Stimulated activated CD4-positive, alpha-beta T cell treated with anti-CD3 and anti-CD28 coated beads, Interleukin-4, amount 100 ng/mL, for 48 hours (primary cell): Measurements from ENCODE around the gene RAD23B.
A peak's percentile ranks its signal among the peaks of the same experiment; 100 is the strongest.
"Not testable (repeated sequence)": the region's sequence is repeated elsewhere in the genome, so short reads cannot be mapped to it uniquely, and the experiment has no call there.

Experiments
- DNase-seq, 2 donors: peaks; one replicate each; pipeline ENCODE4 v3.0.0-alpha.2; 2020; ENCODE audit warnings: low read depth in 2 of 2

RAD23B gene

GRCh38 chr9:107282759-107283622, at the start of gene RAD23B:
RAD23B (plus strand) TSS chr9:107283279; CDS start chr9:107283630, 351 bp downstream.
- peak; percentile 97 to 98 for DNase-seq

GRCh38 chr9:107235765-107236442, 47.2 kb upstream of the RAD23B start:
- no peak for DNase-seq

- no peak for DNase-seq
These were observed 45.2 kb upstream of the RAD23B start for GRCh38 chr9:107237873-107238272.

GRCh38 chr9:107239474-107239873, 43.6 kb upstream of the RAD23B start:
- no peak for DNase-seq

- no peak for DNase-seq
These were observed 42.8 kb upstream of the RAD23B start for GRCh38 chr9:107240260-107240659.

- DNase-seq = no peak
These were observed 40.7 kb upstream of the RAD23B start for GRCh38 chr9:107242073-107243030.

GRCh38 chr9:107243742-107244141, 39.3 kb upstream of the RAD23B start:
- peak in 1 of 2 donors; percentile 38 for DNase-seq

- no peak for DNase-seq
These were observed 36.5 kb upstream of the RAD23B start for GRCh38 chr9:107246259-107247254.

GRCh38 chr9:107248714-107249113, 34.4 kb upstream of the RAD23B start:
- DNase-seq = no peak

- DNase-seq = no peak
These were observed 33.9 kb upstream of the RAD23B start for GRCh38 chr9:107249131-107249533.

- no peak for DNase-seq
These were observed 33.3 kb upstream of the RAD23B start for GRCh38 chr9:107249665-107250285.

GRCh38 chr9:107251756-107252322, 31.2 kb upstream of the RAD23B start:
- DNase-seq = no peak

- no peak for DNase-seq
These were observed 24.2 kb upstream of the RAD23B start for GRCh38 chr9:107258919-107259318.

- DNase-seq = not testable (repeated sequence)
These were observed 23.2 kb upstream of the RAD23B start for GRCh38 chr9:107259751-107260313.

- no peak for DNase-seq
These were observed 22.5 kb upstream of the RAD23B start for GRCh38 chr9:107260437-107261081.

- no peak for DNase-seq
These were observed 22.0 kb upstream of the RAD23B start for GRCh38 chr9:107261106-107261505.

- no peak for DNase-seq
These were observed 19.8 kb upstream of the RAD23B start for GRCh38 chr9:107263289-107263688.

GRCh38 chr9:107266624-107267368, 16.3 kb upstream of the RAD23B start:
- no peak for DNase-seq
